Ovary (tissue), 9 donors: ENCODE data around the gene MKNK1. TPM values are rescaled to one million over a fixed set of nuclear protein-coding genes. Genes with fewer than 3 reads are reported as not detected.

Experiments used
- DNase-seq, 5 donors: peaks; one replicate each; pipeline ENCODE4 v3.0.0-alpha.2; 2019 to 2020
- H3K27ac ChIP-seq, 2 donors: fragments of 200-600 bp; one replicate each; pipeline versions ENCODE4 v1.5.1 to v1.8.0; 2019 to 2022
- H3K27me3 ChIP-seq: fragments of 200-600 bp; one replicate; pipeline ENCODE4 v1.8.0; 2022
- H3K36me3 ChIP-seq: fragments of 200-600 bp; sonication (generic); one replicate; pipeline ENCODE4 v1.5.1; 2019
- H3K4me1 ChIP-seq: one replicate; pipeline ENCODE4 v1.8.1; 2013; ENCODE audit warnings: mild to moderate bottlenecking, moderate library complexity; ENCODE audit not compliant: insufficient read depth
- H3K4me3 ChIP-seq: fragments of 200-600 bp; sonication (generic); one replicate; pipeline ENCODE4 v1.5.1; 2017
- H3K9me3 ChIP-seq, 2 donors: fragments of 200-600 bp in 1 of 2; sonication (generic) in 1 of 2; one replicate each; pipeline versions ENCODE4 v1.5.1 to v1.8.1; 2013 to 2019; ENCODE audit warnings: mild to moderate bottlenecking in 1 of 2, moderate library complexity in 1 of 2
- EP300 ChIP-seq: sonication (generic); formaldehyde crosslinking; IDR thresholded peaks from one replicate; pipeline ENCODE4 v1.6.1; 2017; ENCODE audit warnings: antibody characterized with exemption
- POLR2A ChIP-seq: fragments of 450-650 bp; IDR thresholded peaks from one replicate; pipeline ENCODE4 v1.6.1; 2017; ENCODE audit warnings: antibody characterized with exemption, mild to moderate bottlenecking, moderate library complexity
- WGBS, 3 donors: extraction: QIAGEN DNeasy Blood & Tissue Kit in 1 of 3; methylation state at CpG; one replicate each; pipeline versions ENCODE4 v1.1.5 to v1.1.7; 2013 to 2017; 5-methylcytosine and 5-hydroxymethylcytosine counted together
- intact Hi-C, 4 donors: fragments of 100-400 bp; cut with DNase I; formaldehyde crosslinking; loops; one replicate each; pipeline versions ENCODE4 v1.11.0 to v1.15.1; 2022 to 2023
- polyA plus RNA-seq, 2 donors: library from polyadenylated mRNA; stranded (reverse); fragments of 200-250 nt in 1 of 2; fragments of 350-450 nt in 1 of 2; fragmentation: Illumina TruSeq in 1 of 2; extraction: RNeasy Lipid Tissue Mini Kit (QIAGEN cat#74804) in 1 of 2; gene quantifications; one replicate each; pipeline ENCODE4 v1.2.3, GENCODE V29; 2013 to 2014
- total RNA-seq, 7 donors: library from RNA; depleted of rRNA in 2 of 7; stranded (reverse); fragments of >200 nt in 2 of 7; fragmentation: NEBNext Ultra II Directional in 3 of 7; extraction: Animal tissue kit (Norgen Biotek cat#: 25700) in 3 of 7; gene quantifications; one replicate each; pipeline versions ENCODE4 v1.1.0 to v1.2.4, GENCODE V29; 2016 to 2023
- TF ChIP-seq, protein P1 (sequence below), 3 donors: fragments of 450-650 bp in 2 of 3; fragments of 200-600 bp in 1 of 3; IDR thresholded peaks; one replicate each; pipeline versions ENCODE4 v1.5.1 to v1.8.0; 2016 to 2022; ENCODE audit warnings: antibody characterized with exemption in 3 of 3, mild to moderate bottlenecking in 1 of 3
- donor health status: DM: no; HTN: no; CAD: no; lungs with moderate emphysema.
- donor health status: DM: no; HTN: no; CAD: no.
- donor health status: Bipolar disorder and iron deficiency.
- donor health status: DM: yes; HTN: yes; CAD: no.
- donor health status: DM: no; HTN: no; CAD: no.
- donor health status: DM: yes; HTN: yes; CAD: no.

The MKNK1 gene
- total and polyA plus RNA-seq, 9 donors = 21.0 to 39.3 (median 24.9) TPM

GRCh38 chr1:46643368-46643775 is 39.3 kb upstream of the MKNK1 start:
- TF ChIP-seq POLR2A (no peak), EP300 (no peak)
- TF ChIP-seq, protein P1, sequence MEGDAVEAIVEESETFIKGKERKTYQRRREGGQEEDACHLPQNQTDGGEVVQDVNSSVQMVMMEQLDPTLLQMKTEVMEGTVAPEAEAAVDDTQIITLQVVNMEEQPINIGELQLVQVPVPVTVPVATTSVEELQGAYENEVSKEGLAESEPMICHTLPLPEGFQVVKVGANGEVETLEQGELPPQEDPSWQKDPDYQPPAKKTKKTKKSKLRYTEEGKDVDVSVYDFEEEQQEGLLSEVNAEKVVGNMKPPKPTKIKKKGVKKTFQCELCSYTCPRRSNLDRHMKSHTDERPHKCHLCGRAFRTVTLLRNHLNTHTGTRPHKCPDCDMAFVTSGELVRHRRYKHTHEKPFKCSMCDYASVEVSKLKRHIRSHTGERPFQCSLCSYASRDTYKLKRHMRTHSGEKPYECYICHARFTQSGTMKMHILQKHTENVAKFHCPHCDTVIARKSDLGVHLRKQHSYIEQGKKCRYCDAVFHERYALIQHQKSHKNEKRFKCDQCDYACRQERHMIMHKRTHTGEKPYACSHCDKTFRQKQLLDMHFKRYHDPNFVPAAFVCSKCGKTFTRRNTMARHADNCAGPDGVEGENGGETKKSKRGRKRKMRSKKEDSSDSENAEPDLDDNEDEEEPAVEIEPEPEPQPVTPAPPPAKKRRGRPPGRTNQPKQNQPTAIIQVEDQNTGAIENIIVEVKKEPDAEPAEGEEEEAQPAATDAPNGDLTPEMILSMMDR (IDR thresholded peaks at IDR 0.05) = no peak
- H3K27me3 ChIP-seq = no peaks in the 10 kb centered on the region
- H3K27ac ChIP-seq = no peak overlapping the region
- no peak for DNase-seq
- no peaks in the 10 kb centered on the region for H3K36me3 ChIP-seq
- no peaks in the 10 kb centered on the region for H3K9me3 ChIP-seq
- no peak overlapping the region for H3K4me3 ChIP-seq
- peaks cover 2% of the 10 kb centered on the region for H3K4me1 ChIP-seq
- intact Hi-C loops = no loop called here

DNA sequence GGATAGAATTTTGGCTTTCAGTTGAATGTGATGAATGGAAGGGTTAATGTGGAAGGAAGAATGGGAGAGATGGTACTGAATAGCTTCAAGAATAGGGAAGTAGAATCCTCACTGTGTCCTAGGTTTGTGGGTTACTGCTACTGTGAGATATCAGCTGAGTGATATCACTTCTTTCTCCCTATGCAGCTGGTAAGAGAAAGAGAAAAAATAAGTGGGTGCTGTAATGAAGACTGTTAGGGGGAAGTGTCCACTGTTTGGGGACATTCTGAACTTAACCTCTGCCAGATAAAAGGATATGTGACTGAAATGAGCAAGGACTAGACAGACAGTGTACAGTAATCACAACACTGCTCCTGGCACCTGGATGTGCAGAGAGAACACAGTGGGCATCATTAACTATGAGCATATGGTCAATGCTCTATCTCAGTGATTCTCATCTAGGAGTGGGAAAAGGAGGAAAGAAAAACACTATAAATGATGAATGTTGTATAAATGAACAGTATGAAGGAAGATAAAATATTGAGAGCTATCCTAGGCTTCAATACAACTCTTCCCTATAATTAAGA is 38.1 kb upstream of the MKNK1 start:
- DNase-seq = no peak
- TF ChIP-seq POLR2A = no peak
- TF ChIP-seq EP300 = no peak
- TF ChIP-seq, protein P1 (IDR thresholded peaks at IDR 0.05) = no peak
- no peaks in the 10 kb centered on the region for H3K9me3 ChIP-seq
- H3K36me3 ChIP-seq = no peaks in the 10 kb centered on the region
- no peak overlapping the region for H3K27ac ChIP-seq
- no peaks in the 10 kb centered on the region for H3K27me3 ChIP-seq
- H3K4me1 ChIP-seq = peaks cover 2% of the 10 kb centered on the region
- intact Hi-C loops = no loop called here
- no peak overlapping the region for H3K4me3 ChIP-seq

DNA sequence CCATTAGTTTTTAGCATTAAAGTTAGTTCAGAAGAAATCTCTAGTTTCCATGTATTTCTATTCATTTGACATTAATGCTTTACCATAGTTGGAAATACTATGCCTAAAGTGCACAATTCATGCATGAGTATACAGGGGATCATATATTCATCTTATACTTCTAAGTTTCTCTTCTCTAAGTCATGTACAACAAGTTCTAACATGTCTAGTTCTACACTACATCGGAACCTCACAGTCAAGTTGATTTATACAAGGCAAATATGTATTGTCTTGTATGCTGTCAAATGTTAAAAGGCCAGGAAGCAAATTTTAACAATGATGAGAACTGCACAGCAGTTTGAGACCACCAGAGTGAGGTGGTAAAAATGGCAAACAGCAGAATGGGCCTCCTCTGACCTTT is 35.5 kb upstream of the MKNK1 start:
- intact Hi-C loops = no loop called here
- WGBS, 3 donors = 88 to 95% (median 91%) methylated on average over 1 of the region's 1 CpG

DNA sequence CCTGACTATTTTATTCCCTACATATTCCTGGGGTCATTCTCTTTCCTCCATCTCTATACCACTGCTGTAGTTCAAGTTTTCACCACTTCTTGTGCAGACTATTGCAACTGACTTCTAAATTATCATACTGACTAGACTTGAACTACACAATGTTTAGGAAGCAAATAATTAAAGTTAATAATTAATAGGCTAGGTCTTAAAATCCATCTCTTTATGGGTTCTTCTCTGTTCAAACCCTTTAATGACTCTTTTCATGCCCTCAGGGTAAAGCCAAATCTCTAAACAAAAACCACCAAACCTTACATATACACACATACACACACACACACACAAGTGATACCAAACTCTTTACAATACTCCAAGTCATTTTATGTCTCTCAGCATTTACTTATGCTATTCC is 34.9 kb upstream of the MKNK1 start:
- Histone ChIP-seq H3K27me3 (no peaks in the 10 kb centered on the region), H3K4me1 (peaks cover 2% of the 10 kb centered on the region), H3K27ac (no peak overlapping the region), H3K36me3 (no peaks in the 10 kb centered on the region), H3K4me3 (no peak overlapping the region), H3K9me3 (no peaks in the 10 kb centered on the region)
- TF ChIP-seq, protein P1 (IDR thresholded peaks at IDR 0.05) = no peak
- TF ChIP-seq POLR2A = no peak
- no peak for TF ChIP-seq EP300
- intact Hi-C loops = no loop called here
- no peak for DNase-seq

More for the DNA sequence above, 35.5 kb upstream of the MKNK1 start:
- no peak for TF ChIP-seq POLR2A
- DNase-seq = no peak
- Histone ChIP-seq H3K4me1 (peaks cover 2% of the 10 kb centered on the region), H3K27ac (no peak overlapping the region), H3K36me3 (no peaks in the 10 kb centered on the region), H3K9me3 (no peaks in the 10 kb centered on the region), H3K4me3 (no peak overlapping the region), H3K27me3 (no peaks in the 10 kb centered on the region)

- Histone ChIP-seq H3K27ac (no peak overlapping the region), H3K9me3 (no peaks in the 10 kb centered on the region), H3K27me3 (no peaks in the 10 kb centered on the region), H3K4me1 (no peaks in the 10 kb centered on the region), H3K36me3 (no peaks in the 10 kb centered on the region), H3K4me3 (no peak overlapping the region)
- TF ChIP-seq, protein P1 (IDR thresholded peaks at IDR 0.05) = no peak
- TF ChIP-seq EP300 = no peak
- no peak for TF ChIP-seq POLR2A
- intact Hi-C loops = no loop called here
- WGBS, 3 donors = 17 to 30% (median 21%) methylated on average over 2 of the region's 2 CpGs
- no peak for DNase-seq
Observed at GRCh38 chr1:46637444-46638083, 33.5 kb upstream of the MKNK1 start.
